Left lung (tissue), 10 donors: ENCODE data around the gene BATF2. TPM values are rescaled to one million over a fixed set of nuclear protein-coding genes. Genes with fewer than 3 reads are reported as not detected.

Source experiments
- ATAC-seq: fragments of 200-7000 bp; cut with Tn5 transposase; one replicate; pipeline ENCODE4 v1.9.1; 2020; ENCODE audit warnings: moderate library complexity
- DNase-seq, 4 donors: peaks; one replicate each; pipeline ENCODE4 v3.0.0-alpha.2; 2013 to 2020
- H3K27ac ChIP-seq, 2 donors: fragments of 200-600 bp; sonication (generic) in 1 of 2; one replicate each; pipeline versions ENCODE4 v1.5.0 to v1.8.0; 2020 to 2021
- H3K27me3 ChIP-seq, 2 donors: fragments of 200-600 bp; sonication (generic) in 1 of 2; one replicate each; pipeline versions ENCODE4 v1.5.0 to v1.8.0; 2020 to 2021
- H3K36me3 ChIP-seq, 2 donors: fragments of 200-600 bp; sonication (generic) in 1 of 2; one replicate each; pipeline versions ENCODE4 v1.5.0 to v1.8.0; 2020 to 2021
- H3K4me1 ChIP-seq, 2 donors: fragments of 200-600 bp; one replicate each; pipeline ENCODE4 v1.8.0; 2021
- H3K4me3 ChIP-seq, 2 donors: fragments of 200-600 bp; sonication (generic) in 1 of 2; one replicate each; pipeline versions ENCODE4 v1.5.0 to v1.8.0; 2020 to 2021; ENCODE audit warnings: mild to moderate bottlenecking in 1 of 2
- H3K9me3 ChIP-seq, 2 donors: fragments of 200-600 bp; sonication (generic) in 1 of 2; one replicate each; pipeline versions ENCODE4 v1.5.0 to v1.8.0; 2020 to 2021
- intact Hi-C, 2 donors: fragments of 100-400 bp; cut with DNase I; formaldehyde crosslinking; loops; one replicate each; pipeline versions ENCODE4 v1.11.2 to v1.14.2; 2022
- polyA plus RNA-seq, 6 donors: library from polyadenylated mRNA; unstranded; fragments of 120-200 nt; gene quantifications; one replicate each; pipeline ENCODE4 v1.2.1, GENCODE V29; 2013; ENCODE audit not compliant: insufficient read length in 6 of 6
- total RNA-seq, 2 donors: library from RNA; stranded (reverse); fragmentation: NEBNext Ultra II Directional; extraction: Animal tissue kit (Norgen Biotek cat#: 25700); gene quantifications; one replicate each; pipeline ENCODE4 v1.2.1, GENCODE V29; 2021
- TF ChIP-seq, protein P1 (sequence below), 2 donors: fragments of 200-600 bp; sonication (generic) in 1 of 2; IDR thresholded peaks; one replicate each; pipeline versions ENCODE4 v1.5.0 to v1.8.0; 2021; ENCODE audit warnings: antibody characterized with exemption in 2 of 2
- donor health status: DM: no; HTN: yes; CAD: no.
- donor health status: DM: no; HTN: no; CAD: no.

The BATF2 gene
- total and polyA plus RNA-seq, 8 donors, result 2.6 to 8.1 (median 3.5) TPM

DNA sequence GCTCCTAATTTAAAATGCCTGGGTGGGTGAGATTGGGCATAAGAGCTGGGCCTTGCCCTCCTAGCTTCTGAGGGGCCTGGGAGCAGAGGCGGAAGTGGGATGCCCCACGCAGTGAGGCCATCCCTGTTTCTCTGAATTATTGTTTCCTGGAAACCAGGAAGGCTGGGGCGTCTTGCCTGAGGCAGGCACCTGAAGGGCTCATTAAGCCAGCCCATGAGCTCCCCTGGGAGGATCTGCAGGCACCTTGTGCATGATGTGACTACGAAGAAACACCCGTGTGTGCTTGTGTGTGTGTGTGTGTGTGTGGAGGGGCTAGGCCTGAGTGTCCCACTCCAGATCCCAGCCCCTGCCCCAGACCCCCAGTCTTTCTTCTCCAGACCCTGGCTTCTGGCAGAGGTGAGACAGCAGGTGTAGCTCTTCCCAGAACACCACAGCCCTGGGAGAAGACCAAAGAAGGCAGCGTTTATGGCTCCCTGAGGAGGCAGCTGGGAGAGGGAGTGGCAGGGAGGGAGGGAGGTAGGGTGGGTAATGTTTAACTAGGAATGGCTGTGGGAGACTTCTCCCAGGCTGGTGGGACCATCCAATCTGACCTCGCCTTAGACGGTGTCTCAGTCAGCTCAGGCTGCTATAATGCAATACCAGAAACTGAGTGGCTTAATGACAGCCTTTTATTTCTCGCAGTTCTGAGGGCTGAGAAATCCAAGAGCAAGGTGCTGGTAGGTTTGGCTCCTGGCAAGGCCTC, 2.1 kb upstream of the BATF2 start:
- TF ChIP-seq, protein P1, sequence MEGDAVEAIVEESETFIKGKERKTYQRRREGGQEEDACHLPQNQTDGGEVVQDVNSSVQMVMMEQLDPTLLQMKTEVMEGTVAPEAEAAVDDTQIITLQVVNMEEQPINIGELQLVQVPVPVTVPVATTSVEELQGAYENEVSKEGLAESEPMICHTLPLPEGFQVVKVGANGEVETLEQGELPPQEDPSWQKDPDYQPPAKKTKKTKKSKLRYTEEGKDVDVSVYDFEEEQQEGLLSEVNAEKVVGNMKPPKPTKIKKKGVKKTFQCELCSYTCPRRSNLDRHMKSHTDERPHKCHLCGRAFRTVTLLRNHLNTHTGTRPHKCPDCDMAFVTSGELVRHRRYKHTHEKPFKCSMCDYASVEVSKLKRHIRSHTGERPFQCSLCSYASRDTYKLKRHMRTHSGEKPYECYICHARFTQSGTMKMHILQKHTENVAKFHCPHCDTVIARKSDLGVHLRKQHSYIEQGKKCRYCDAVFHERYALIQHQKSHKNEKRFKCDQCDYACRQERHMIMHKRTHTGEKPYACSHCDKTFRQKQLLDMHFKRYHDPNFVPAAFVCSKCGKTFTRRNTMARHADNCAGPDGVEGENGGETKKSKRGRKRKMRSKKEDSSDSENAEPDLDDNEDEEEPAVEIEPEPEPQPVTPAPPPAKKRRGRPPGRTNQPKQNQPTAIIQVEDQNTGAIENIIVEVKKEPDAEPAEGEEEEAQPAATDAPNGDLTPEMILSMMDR (IDR thresholded peaks at IDR 0.05), result no peak
- H3K9me3 ChIP-seq, result no peaks in the 10 kb centered on the region
- H3K36me3 ChIP-seq, result peaks cover 0 to 2% of the 10 kb centered on the region in 2 donors
- peaks cover 4 to 37% of the 10 kb centered on the region in 2 donors for H3K4me1 ChIP-seq
- intact Hi-C loops, result no loop called here
- no peak overlapping the region for H3K27ac ChIP-seq
- DNase-seq, result no peak
- H3K4me3 ChIP-seq, result no peak overlapping the region
- H3K27me3 ChIP-seq, result no peaks in the 10 kb centered on the region
- no peak for ATAC-seq

DNA sequence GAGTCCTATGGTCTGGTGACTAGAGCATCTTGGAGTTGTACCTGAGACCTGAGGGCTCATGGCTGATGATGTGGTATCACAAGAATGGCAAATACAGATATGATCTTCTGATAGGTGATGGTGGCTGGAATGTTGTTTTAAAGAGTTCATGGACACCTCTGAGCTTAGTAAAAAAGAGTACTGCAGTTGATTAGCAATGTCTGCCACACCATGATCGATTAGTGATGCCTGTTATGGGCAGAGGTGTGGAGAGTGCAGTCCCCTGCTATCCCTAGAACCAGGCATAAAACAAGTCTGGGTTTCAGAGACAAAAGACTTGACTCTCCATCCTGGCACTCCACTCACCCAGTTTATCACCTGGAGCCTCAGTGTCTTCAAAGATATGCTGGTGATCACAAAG, 1.4 kb upstream of the BATF2 start:
- ATAC-seq (no peak), DNase-seq (no peak)
- Histone ChIP-seq H3K36me3 (peaks cover 0 to 10% of the 10 kb centered on the region in 2 donors), H3K9me3 (no peaks in the 10 kb centered on the region), H3K27me3 (no peaks in the 10 kb centered on the region), H3K4me1 (peaks cover 4 to 43% of the 10 kb centered on the region in 2 donors), H3K4me3 (no peak overlapping the region), H3K27ac (no peak overlapping the region)
- intact Hi-C loops, result no loop called here
- TF ChIP-seq, protein P1 (IDR thresholded peaks at IDR 0.05), result no peak

DNA sequence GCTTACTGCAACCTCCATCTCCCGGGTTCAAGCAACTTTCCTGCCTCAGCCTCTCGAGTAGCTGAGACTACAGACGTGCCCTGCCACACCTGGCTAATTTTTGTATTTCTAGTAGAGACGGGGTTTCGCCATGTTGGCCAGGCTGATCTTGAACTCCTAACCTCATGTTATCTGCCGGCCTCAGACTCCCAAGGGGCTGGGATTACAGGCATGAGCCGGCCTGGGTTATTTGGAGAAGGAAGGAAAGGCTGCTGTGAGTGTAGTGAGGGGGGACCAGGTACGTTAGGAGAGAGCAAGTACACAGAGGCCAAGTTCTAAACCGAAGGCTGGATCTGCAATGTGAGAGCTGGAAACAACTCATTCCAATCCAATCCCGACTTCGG, 453 bp downstream of the BATF2 start:
- intact Hi-C loops, result no loop called here
- Histone ChIP-seq H3K27me3 (no peaks in the 10 kb centered on the region), H3K4me3 (peak overlapping the region; percentile 34 to 63), H3K27ac (peak overlapping the region; percentile 40 to 78), H3K4me1 (peaks cover 4 to 51% of the 10 kb centered on the region in 2 donors), H3K36me3 (peaks cover 0 to 24% of the 10 kb centered on the region in 2 donors), H3K9me3 (no peaks in the 10 kb centered on the region)
- TF ChIP-seq, protein P1 (IDR thresholded peaks at IDR 0.05), result no peak
- peak; percentile 21 for ATAC-seq
- no peak for DNase-seq

DNA sequence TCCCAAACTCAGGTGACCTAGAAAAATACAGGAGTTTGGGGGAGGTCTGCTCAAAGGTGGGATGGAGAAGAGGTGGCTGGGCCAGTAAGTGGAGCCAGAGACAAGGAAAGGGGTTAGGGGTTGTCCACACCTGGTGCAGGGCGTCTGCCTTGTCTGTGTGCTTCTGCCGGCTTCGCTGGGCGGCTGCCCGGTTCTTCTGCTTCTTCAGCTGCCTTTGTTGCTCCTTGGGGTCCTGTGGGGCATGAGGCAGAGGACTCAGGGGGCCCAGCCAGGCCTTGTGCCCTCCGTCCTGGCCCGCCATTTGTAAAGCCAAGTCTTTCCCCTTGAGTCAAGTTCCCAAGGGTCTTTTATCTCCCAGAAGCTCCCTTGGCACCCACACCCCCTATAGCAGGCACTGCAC, 2.5 kb downstream of the BATF2 start:
- Histone ChIP-seq H3K4me1 (peaks cover 12 to 71% of the 10 kb centered on the region in 2 donors), H3K9me3 (no peaks in the 10 kb centered on the region), H3K27me3 (no peaks in the 10 kb centered on the region), H3K27ac (peak overlapping the region in 1 of 2 donors; percentile 18), H3K36me3 (peaks cover 0 to 27% of the 10 kb centered on the region in 2 donors), H3K4me3 (no peak overlapping the region)
- no peak for DNase-seq
- TF ChIP-seq, protein P1 (IDR thresholded peaks at IDR 0.05), result no peak
- ATAC-seq, result no peak
- intact Hi-C loops, result no loop called here

DNA sequence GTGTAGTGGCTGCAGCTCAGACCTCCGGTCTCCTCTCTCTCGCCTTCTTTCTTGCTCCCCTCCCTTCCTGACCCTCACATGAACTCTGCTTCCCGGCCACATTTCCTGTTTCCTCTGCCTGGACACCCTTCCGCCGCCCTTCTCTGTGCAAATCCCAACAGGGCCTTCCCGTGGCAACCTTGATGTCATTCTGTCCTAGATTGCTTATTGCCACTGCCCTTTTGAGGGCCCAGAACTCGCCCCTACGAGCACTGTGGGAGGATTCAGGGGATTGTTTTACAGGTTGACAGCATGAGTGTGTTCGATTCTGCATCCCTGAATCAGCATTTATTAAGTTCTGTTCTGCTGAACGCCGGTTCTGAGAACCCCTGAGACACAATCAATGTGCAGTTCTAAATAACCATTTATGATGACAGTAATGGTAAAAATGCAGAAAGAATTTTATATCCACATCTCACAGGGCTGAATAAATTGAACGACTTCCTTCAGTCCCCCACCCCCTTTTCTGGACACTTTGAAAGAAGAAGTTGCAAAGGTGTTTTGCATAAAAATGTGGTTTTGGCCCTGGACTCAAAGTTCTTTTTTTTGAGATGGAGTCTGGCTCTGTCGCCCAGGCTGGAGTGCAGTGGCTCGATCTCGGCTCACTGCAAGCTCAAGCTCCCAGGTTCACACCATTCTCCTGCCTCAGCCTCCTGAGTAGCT, 6.4 kb downstream of the BATF2 start:
- Histone ChIP-seq H3K4me1 (peaks cover 8 to 64% of the 10 kb centered on the region in 2 donors), H3K4me3 (peak overlapping the region in 1 of 2 donors; percentile 18), H3K9me3 (no peaks in the 10 kb centered on the region), H3K27me3 (no peaks in the 10 kb centered on the region), H3K36me3 (peaks cover 0 to 35% of the 10 kb centered on the region in 2 donors), H3K27ac (peak overlapping the region in 1 of 2 donors; percentile 79)
- DNase-seq (peak in 3 of 4 donors; percentile 52 to 76 (median 54)), ATAC-seq (peak; percentile 73)
- TF ChIP-seq, protein P1 (IDR thresholded peaks at IDR 0.05), result no peak
- intact Hi-C loops, result no loop called here
